Esophagus squamous epithelium (tissue), 4 donors: Measurements from ENCODE around the gene FARP2.

Experiments used
- CTCF ChIP-seq, 6 experiments: fragments of 450-650 bp in 4 of 6; fragments of 200-600 bp in 2 of 6; sonication (generic) in 2 of 6; IDR thresholded peaks; one replicate each; pipeline ENCODE4 v1.5.1; 2016 to 2019; ENCODE audit warnings: antibody characterized with exemption in 6 of 6, mild to moderate bottlenecking in 4 of 6, moderate library complexity in 4 of 6
- POLR2A ChIP-seq, 4 donors: fragments of 450-650 bp; IDR thresholded peaks; one replicate each; pipeline ENCODE4 v1.6.1; 2017; ENCODE audit warnings: antibody characterized with exemption in 4 of 4, mild to moderate bottlenecking in 4 of 4, moderate library complexity in 3 of 4

- TF ChIP-seq CTCF (IDR thresholded peaks at IDR 0.05) (no peak), POLR2A (IDR thresholded peaks at IDR 0.05) (no peak)
These were observed 136.1 kb downstream of the FARP2 start for GRCh38 chr2:241492174-241492565.
